ENCODE measurements around the gene YPEL5.

YPEL5 gene

DNA sequence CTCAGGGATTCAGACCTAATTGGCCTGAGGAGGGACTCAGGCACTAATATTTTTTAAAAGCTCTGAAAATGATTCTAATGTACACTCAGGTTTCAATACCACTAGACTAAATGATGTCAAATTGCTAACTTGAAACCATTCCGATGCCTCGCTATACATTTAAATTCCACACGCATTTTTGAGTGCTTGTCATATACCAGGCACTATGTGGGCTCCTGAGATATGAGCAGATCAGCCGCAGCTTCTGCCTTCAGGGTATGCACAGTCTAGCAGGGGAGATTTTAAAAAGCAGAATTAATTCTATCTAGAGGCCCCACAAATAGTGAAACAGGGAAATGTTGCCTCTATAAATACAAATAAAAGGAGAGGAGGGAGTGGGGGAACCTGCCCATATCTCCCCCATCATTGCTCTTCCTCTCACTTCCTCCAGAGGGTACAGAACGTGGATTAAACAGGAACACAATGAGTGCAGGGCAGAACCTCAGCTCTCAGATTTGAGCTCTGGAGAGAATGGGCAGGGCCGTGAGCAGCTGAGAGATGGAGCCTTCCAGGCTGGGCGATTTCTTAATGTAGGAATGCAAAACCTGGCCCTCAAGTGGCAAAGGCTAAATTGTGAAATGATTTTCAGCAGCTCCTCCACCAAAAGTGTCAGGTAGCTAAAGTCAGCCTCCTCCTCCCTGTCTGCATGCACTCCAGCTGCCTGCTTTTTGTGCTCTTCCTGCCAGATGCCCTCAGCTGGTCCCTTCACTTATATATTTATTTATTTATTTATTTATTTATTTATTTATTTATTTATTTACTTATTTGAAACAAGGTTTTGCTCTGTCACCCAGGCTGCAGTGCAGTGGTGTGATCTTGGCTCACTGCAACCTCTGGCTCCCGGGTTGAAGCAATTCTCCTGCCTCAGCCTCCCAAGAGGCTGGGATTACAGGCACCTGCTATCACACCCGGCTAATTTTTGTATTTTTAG lies 59.9 kb downstream of the YPEL5 start:
- DNase-seq (ENCODE audit: low spot score), result no peak

DNA sequence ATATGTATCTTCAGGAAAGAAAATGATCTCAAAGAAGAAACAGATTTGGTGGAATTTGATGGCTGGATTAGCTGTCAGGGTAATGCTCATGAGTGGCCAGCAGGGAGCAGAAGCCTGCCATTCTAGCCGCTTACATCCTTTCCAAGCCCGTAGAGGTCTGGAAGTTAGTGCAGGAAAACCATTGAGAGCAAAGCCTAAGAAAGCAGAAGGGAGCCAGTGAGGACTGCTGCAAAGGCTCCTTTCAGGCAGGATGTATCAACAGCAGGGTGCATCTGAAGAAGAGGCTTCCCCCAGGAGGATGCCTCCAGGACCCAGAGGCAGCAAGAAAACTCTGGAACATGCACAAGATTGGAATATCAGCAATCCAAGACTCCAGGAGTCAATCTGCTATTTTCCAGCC lies 61.6 kb downstream of the YPEL5 start:
- peak; percentile 84 for DNase-seq (ENCODE audit: low spot score)

GRCh38 chr2:30209227-30209626 lies 62.4 kb downstream of the YPEL5 start:
- DNase-seq (ENCODE audit: low spot score), result no peak
